AG10803 (cell line): Measurements from ENCODE around the gene GALNT9.

Experiments used
- DNase-seq: peaks from one replicate; pipeline ENCODE4 v3.0.0; 2010; ENCODE audit warnings: low read depth
- H3K4me3 ChIP-seq: 2 replicates; pipeline ENCODE4 v1.5.1; 2011; ENCODE audit warnings: mild to moderate bottlenecking, low read length, control low read depth
- CTCF ChIP-seq: conservative IDR thresholded peaks from 2 replicates; pipeline ENCODE4 v1.5.1; 2011; ENCODE audit warnings: mild to moderate bottlenecking, low read length, control low read depth, inconsistent platforms

GALNT9 gene

GRCh38 chr12:132156573-132157325, 172.6 kb downstream of the GALNT9 start:
- DNase-seq = no peak
- TF ChIP-seq CTCF = no peak
- H3K4me3 ChIP-seq = no peak overlapping the region

GRCh38 chr12:132155771-132156572, 173.4 kb downstream of the GALNT9 start:
- no peak for TF ChIP-seq CTCF
- DNase-seq = no peak
- no peak overlapping the region for H3K4me3 ChIP-seq

- no peak for DNase-seq
- TF ChIP-seq CTCF = no peak
- no peak overlapping the region for H3K4me3 ChIP-seq
Measured at GRCh38 chr12:132154941-132155770, 174.2 kb downstream of the GALNT9 start.

- no peak for DNase-seq
- TF ChIP-seq CTCF = no peak
- no peak overlapping the region for H3K4me3 ChIP-seq
Measured at GRCh38 chr12:132154341-132154761, 175.0 kb downstream of the GALNT9 start.

GRCh38 chr12:132153501-132154340, 175.7 kb downstream of the GALNT9 start:
- DNase-seq = peak; percentile 63

More at GRCh38 chr12:132153501-132154340, 175.7 kb downstream of the GALNT9 start:
- TF ChIP-seq CTCF = peak; percentile 79
- peak overlapping the region; percentile 36 for H3K4me3 ChIP-seq
